ENCODE data around the gene ADAM22.

- TF ChIP-seq CTCF (conservative IDR thresholded peaks at IDR 0.05): no peak
- TF ChIP-seq EZH2 (IDR thresholded peaks at IDR 0.05; ENCODE audit: low read depth): no peak
Measured at GRCh38 chr7:88155756-88156155, 221.7 kb downstream of the ADAM22 start.
